A673 (cell line): ENCODE results near the gene ATP8A1.

Experiments used
- CTCF ChIP-seq: fragments of 300-800, 200-600 bp; sonication (generic); conservative IDR thresholded peaks from 2 replicates; pipeline ENCODE4 v1.5.1; 2017; ENCODE audit warnings: low read depth, mild to moderate bottlenecking, antibody characterized with exemption, low read length, moderate library complexity, mixed read lengths
- EZH2 ChIP-seq: fragments of 200-600 bp; sonication (generic); IDR thresholded peaks from 2 replicates; pipeline ENCODE4 v1.6.1; 2017; ENCODE audit warnings: borderline replicate concordance, low read depth, mild to moderate bottlenecking, mixed read lengths, antibody characterized with exemption, low read length; ENCODE audit not compliant: poor library complexity, severe bottlenecking

- TF ChIP-seq CTCF = no peak
- TF ChIP-seq EZH2 = no peak
These were observed 94.9 kb downstream of the ATP8A1 start for GRCh38 chr4:42562016-42562415.
